GM21737 (cell line): ENCODE measurements around the gene TMA7.
"Not testable (repeated sequence)": the region's sequence is repeated elsewhere in the genome, so short reads cannot be mapped to it uniquely, and the experiment has no call there.

Experiments
- ATAC-seq: cut with Tn5 transposase; IDR thresholded peaks from one replicate; pipeline ENCODE4 v1.9.1; 2021; ENCODE audit warnings: mild to moderate bottlenecking, moderate library complexity; ENCODE audit not compliant: unreplicated experiment

TMA7 gene

DNA sequence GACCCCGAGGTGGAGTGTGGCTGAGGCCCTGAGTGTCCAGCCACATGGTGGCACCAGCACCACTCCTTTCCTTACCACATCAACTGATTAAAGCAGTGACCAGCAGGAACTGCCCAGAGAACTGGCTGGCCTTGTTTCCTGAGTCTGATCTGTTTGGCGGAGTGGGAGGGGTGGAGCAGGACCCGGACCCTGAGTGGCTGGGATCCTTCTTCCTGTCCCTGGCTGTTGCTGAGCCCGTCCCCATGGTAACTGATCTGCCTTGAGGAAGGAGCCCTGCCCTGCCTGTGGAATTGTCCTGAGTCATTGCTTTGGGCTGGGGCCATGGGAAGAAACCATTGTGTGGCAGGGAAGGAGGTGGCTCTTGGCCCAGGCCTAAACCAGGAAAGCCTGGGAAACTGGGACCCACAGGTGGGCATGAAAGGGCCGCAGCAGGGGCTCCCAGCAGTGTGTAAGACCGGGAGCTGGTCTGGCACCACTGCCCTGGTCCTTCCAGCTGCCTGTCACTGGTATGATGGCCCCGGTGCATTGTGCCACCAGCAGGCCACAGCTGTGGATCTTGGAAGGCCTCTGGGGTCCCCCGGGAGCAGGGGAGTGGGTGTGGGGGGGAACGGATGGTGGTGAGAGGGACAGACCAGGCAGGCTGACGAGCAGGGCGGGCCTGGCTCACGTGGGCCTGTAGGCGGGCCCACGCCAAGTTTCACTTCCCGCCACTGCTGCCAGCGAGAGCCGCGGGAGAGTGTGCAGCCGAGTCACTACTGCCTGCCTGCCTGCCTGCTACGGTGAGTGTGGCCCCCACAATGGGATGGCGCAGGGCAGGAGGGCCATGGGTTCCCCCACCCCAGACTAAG is 25.7 kb downstream of the TMA7 start:
- ATAC-seq = peak; percentile 65

DNA sequence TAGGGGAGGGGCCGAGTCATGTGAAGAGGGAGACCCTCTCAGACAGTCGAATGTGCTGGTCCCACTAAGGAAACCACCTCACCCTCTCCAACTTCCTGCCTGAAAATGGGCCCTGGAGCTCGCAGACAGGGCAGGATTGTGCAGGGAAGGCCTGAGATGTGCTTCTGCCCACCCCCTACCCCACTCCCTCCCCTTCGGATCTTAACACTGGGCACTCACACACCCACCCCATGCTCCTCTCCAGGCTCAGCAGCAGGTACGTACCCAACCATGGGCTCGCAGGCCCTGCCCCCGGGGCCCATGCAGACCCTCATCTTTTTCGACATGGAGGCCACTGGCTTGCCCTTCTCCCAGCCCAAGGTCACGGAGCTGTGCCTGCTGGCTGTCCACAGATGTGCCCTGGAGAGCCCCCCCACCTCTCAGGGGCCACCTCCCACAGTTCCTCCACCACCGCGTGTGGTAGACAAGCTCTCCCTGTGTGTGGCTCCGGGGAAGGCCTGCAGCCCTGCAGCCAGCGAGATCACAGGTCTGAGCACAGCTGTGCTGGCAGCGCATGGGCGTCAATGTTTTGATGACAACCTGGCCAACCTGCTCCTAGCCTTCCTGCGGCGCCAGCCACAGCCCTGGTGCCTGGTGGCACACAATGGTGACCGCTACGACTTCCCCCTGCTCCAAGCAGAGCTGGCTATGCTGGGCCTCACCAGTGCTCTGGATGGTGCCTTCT is 26.5 kb downstream of the TMA7 start:
- ATAC-seq = peak; percentile 24

DNA sequence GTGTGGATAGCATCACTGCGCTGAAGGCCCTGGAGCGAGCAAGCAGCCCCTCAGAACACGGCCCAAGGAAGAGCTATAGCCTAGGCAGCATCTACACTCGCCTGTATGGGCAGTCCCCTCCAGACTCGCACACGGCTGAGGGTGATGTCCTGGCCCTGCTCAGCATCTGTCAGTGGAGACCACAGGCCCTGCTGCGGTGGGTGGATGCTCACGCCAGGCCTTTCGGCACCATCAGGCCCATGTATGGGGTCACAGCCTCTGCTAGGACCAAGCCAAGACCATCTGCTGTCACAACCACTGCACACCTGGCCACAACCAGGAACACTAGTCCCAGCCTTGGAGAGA is 27.0 kb downstream of the TMA7 start:
- ATAC-seq = no peak

DNA sequence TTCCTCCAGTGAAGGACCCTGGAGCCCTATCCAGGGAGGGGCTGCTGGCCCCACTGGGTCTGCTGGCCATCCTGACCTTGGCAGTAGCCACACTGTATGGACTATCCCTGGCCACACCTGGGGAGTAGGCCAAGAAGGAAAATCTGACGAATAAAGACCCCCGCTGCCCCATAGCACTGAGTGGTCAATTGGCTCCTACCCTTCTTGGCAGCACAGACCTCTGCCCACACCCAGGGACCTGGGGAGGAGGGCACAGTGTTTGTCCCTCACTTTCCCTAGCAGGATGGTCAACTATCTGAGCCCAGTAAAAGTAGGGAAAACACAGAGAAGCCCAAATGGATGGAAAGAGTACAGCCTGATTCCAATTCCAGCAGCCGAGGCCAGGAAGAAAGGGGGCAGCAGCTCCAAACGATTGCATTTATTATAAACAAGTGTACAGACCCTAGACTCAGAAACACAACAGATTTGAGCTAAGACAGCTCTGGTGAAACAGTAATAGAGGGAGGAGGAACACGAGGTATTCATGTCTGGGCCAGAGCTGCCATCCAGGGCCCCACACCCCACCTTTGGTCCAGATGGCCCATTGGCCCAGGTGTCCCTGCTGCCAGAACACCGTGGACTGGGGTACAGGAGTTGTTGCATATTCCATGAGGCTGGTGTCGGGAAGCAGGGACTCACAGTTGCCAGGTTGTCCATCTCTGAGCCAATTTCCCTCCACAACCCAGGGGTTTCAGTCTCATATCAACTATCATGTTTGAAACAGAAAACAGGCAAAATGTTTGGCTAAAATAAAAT is 27.6 kb downstream of the TMA7 start:
- no peak for ATAC-seq

DNA sequence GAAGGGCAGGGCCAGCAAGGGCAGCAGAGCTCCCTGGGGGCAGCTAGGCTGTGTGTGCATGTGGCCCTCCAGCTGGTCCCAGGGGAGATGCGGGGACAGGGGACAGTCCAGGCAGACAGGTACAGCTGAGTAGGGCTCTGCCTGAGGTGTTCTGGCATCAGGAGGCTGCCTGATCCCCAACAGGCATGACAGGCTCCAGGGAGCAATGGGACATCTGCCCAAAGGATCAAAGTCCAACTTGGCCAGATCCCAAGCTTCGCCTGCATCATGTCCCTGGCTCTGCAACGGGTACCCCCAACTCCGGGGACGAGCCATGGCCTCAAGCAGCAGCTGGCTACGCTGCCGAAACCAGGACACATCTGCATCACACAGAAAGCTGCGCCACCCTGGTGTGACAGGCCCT is 28.3 kb downstream of the TMA7 start:
- no peak for ATAC-seq

DNA sequence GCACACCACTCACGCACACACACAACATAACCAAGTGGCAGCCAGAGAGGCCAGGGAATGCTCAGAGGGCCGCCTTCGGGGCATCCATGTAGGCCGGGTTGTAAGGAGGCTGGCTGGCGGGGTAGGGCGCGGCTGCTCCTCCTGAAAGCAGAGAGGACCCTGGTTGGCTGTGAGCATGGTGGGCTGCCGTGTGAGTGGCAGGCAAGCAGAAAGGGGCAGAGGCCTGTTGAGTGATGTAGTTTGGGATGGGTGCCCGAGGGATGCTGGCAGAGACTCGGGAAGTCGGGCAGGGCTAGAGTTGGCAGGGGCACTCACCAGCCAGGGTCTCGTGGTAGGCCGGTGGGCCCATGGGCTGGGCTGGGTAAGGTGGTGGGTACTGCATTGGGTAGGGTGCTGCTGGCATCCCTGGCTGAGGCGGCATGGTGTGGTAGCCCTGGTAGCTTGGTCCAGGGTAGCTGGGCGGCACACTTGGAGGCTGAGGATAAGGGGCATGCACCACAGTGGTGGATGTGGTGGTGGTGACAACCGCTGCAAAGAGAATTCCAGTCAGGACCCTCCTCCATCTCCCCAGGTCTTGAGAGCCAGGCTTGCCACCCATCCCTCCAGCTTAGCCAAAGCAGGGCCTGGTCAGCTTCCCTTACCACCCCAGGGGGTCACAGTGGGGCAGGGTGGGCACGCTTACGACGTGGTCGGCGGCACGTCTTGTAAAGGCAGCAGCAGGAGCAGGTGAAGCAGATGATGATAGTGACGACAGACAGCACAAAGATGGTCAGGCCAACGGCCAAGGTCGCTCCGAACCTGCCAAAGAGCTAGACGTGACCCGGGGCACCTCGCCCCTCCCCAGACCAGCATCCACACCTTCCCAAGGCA is 29.2 kb downstream of the TMA7 start:
- ATAC-seq = no peak

DNA sequence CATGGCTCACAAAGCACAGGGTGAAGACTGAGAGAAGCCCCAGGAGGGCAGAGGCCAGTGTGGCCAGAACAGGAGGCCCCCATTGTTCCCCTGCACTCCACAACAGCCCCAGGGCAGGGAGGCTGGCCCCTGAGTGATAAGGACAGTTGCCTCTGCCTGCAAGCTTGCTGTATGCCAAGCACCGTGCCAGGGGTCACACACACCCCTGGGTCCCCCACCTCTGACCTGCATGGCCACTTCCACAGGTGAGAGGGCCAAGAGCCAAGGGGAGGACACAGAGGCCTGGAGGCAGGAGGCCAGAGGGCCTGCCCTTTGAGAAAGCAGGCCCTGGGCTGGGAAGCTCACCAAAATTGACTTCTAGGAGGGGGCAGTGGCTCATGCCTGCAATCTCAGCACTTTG is 30.2 kb downstream of the TMA7 start:
- no peak for ATAC-seq

DNA sequence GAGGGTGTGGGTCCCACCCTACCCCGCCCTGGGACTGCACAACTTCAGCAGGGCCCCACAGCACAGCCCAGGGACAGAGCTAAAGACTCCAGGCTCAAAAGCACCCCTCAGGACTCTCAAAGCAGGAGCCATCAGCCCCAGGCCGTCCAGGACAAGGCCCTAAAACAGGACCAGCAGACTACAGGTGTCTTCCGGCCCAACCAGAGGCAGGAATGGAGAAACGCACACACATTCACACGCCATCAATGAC is 32.5 kb downstream of the TMA7 start:
- peak; percentile 8 for ATAC-seq

DNA sequence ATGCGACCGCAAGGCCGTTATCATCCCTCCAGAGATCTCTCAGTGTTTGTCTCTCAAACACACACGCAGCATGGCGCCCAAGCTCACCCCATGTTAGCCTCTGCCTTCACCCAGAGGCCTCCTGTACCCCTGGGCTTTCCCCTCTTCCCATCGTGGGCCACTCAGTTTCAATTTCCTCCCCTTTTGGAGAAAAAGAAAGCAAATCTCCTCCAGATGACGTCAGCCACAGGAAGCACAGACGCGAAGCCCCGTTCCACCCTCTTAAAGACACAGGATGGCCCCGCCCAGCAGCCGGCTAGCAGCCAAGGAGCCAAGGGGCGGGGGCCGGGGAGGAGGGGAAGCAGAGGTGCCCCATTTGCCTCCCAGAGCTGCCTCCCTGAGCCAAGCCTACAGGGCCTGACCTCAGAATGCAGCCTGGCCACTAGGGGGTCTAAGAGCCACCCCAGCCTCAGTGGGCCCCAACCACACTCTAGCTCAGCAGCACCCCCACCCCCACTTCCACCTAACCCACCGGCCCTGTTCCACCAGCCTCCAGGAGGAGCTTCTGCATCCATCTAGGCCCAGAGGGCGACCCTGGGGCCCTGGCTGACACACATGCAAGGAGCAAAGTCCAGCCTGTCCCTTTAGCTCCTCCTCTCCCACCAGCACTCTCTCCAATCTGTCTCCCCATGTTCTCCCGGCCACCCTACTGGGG is 33.0 kb downstream of the TMA7 start:
- ATAC-seq = peak; percentile 80

DNA sequence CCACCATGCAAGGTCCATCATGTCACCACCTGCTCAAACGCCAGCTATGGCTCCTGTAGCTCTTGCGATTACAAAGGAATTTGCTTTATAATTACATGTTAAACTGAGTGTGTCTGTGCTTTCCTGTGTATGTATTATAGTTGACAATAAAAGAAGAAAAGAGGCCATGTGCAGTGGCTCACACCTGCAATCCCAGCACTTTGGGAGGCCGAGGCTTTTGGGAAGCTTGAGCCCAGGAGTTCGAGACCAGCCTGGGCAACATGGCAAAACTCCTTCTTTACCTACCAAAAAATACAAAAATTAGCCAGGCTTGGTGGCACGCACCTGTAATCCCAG is 33.5 kb downstream of the TMA7 start:
- no peak for ATAC-seq

DNA sequence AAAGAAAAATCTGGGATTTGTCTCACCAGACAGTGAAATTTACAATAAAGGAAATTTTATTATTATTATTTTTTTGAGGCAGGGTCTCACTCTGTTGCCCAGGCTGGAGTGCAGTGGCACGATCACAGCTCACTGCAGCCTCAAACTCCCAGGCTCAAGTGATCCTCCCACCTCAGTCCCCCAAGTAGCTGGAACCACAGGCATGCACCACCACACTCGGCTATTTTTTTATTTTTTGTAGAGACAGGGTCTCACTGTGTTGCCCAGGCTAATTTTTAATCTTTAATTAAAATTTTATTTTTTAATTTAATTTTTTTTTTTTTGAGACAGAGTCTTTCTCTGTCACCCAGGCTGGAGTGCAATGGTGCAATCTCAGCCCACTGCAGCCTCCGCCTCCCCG is 34.0 kb downstream of the TMA7 start:
- not testable (repeated sequence) for ATAC-seq

DNA sequence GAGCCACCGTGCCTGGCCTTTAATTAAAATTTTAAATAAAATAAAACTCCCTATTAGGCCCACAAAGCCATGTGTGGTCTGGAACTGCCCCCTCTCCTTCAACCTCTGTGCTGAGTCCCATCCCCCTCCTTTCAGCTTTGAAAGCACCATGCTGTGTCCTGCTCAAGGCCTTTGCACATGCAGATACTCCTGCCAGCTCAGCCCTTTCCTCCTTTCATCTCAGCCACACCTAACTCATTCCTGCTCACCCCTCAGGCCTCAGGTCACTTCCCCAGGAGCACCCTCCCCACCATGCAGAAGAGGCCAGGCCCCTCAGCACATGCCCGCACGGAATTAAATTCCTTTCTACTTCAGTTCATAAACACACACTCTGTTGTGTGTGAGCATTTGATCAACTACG is 34.6 kb downstream of the TMA7 start:
- ATAC-seq = no peak

DNA sequence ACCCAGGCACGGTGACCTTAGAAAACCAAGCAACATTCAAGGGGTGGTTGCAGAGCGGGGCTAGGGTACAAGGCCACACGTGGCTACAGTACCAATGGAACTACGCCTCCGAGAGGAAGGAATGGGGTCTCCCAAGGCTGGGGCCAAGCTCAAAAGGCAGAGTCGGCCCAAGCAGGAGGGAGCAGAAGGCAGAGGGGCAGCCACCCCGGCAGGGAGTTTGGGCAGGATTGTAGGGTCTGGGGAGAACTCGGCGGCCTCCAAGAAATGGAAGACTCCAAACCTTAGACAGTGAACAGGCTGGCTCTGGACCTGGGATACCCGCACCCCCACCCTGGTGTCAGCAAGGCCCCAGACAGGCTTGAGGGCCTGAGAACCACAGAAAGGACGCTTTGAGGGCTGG is 35.1 kb downstream of the TMA7 start:
- ATAC-seq = no peak

DNA sequence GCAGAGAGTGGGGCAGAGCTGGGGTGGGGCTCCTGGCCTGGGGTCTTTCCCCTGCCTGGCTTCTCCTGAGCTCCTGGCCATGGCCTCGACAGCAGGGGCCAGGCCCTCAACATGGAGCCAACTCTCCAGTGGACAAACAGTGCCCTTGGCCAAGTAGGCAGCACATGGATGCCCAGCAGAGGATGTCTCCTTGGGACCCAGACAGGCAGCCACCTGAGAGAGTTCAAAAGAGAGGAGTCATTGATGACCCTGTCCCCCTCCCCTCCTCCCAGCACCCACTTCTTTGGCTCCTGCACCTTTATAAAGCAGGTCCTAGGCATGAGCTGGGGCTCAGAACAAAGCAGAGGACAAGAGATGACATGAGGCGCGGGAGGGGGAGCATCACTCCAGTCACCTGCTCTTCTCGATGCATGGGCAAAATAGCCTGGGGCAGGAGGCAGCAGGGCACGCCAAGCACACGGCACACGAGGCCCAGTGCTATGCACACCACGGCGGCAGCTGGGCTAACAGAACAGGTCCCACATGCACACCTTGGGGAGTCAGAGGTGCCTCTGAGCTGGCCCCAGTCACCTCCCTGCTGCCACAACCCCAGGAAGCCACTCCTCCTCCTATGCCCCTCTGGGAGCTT is 36.5 kb downstream of the TMA7 start:
- no peak for ATAC-seq

DNA sequence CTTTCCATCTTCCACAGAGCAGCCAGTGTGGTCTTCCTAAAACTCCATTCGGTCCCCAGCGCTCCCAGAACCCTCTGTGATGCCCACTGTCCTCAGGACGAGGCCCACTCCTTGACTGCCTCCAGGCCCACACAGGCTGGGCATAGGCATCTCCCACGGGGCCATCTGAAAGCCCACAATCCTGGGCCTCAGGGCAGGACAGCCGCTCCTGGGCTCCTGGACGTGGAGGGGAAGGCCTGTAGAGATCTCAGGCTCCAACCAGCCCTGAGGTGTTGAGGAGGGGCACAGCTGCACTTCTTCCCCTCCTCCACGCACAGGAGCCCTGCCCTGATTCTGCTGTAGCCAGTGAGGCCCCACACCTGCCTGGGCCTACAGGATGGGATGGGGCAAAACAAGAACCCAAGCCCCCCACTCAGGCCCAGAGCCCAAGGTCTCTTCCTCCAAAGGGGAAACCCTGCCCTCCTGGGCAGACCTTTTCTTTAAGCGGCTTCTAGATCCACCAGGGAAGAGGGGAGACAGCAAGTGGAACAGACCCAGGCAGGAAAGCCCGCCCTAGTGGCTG is 38.0 kb downstream of the TMA7 start:
- ATAC-seq = no peak

DNA sequence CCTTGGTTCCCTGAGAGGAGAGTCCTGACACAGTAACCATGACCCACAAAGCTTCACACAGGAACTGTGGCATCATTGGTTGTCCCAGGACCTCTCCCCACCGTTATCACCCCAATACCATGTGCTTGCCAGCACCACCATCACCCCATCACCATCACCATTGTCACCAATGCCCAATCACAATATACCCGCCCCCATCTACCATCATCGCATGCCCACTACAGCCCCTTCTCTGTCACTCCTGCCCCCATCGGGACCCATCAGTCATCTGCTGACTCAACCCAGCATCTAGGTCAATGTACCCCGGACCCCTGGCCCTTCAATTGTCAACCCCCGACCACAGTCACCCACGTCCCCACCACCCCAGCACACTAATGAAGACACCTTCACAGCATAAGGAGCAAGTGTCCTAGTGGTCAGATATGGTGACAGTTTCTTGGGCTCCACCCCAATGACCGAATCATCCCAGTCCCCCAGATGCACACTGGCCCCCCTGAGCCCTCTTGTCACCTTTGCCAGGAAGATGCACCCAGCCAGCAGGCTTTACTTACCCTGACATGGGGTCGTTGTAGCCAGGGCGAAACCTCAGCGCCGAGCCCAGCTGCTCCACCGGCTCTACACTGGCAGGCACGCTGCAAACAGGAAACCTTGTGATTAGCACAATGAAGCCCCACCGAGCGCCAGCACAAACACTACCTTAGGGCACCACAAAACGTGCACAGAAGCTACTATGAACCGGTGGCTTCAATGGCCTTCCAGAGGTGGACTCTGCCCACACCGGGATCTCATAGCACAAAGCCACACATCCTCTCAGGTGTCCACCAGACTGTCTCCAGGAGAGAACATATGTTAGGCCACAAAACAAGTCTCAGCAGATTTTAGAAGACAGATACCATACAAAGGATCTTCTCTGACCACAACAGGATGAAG is 38.8 kb downstream of the TMA7 start:
- no peak for ATAC-seq

DNA sequence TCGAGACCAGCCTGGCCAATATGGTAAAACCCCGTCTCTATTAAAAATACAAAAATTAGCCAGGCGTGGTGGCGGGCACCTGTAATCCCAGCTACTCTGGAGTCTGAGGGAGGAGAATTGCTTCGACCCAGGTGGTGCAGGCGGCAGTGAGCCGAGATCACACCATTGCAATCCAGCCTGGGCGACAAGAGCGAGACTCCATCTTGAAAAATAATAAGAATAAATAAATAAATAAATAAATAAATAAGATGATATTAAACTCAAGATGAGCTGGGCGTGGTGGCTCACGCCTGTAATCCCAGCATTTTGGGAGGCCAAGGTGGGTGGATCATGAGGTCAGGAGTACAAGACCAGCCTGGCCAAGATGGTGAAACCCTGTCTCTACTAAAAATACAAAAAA is 40.8 kb downstream of the TMA7 start:
- not testable (repeated sequence) for ATAC-seq

DNA sequence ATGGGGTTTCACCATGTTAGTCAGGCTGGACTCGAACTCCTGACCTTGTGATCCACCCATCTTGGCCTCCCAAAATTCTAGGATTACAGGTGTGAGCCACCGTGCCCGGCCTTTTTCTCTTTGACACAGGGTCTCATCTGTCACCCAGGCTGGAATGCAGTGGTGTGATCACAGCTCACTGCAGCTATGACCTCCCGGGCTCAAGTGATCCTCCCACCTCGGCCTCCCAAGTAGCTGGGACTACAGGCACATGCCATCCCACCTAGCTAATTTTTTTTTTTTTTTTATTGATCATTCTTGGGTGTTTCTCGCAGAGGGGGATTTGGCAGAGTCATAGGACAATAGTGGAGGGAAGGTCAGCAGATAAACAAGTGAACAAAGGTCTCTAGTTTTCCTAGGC is 42.8 kb downstream of the TMA7 start:
- ATAC-seq = not testable (repeated sequence)

DNA sequence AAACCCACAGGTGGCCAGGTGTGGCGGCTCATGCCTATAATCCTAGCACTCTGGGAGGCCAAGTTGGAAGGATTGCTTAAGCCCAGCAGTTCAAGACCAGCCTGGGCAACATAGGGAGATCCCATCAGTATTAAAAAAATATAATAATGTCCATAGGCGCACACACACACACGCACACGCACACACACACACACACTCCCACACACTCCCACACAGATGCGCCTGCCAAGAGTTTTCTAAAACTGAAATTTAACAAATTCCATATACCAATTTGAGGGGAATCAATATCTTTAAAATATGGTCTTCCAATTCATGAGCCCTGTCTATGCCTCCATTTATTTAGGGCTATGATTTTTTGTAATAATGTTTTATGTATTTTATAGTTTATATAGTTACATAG is 46.9 kb downstream of the TMA7 start:
- ATAC-seq = no peak
